Measurements from ENCODE around the gene AQR. TPM values are rescaled to one million over a fixed set of nuclear protein-coding genes. Genes with fewer than 3 reads are reported as not detected.

AQR gene
- total RNA-seq, 5 donors from 2014 or later (not counting 1 experiment from before 2014, with no cell fraction given), result 35.3 to 48.6 (median 36.3) TPM

DNA sequence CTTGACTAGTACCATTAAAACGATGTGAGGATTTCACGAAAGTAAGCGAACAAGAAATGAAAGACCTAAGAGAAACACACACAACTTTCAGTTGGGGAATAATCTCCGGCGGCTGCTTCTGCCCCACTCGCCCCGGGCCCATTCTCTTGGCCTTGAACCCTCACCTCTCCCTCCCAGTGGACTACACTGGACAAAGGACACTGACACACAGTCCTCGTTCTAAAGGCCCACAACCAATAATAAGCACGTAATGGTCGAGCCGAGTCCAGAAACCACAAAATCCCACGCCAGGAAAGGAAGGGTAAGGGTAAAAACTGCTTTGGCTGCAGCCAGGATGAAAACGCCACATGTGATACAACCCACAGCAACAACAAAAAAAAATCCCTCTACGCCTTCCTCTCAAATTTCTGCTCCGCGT is 18.1 kb upstream of the AQR start:
- peak overlapping the region; percentile 84 to 88 for H3K4me3 ChIP-seq (ENCODE audit: control insufficient read depth in 1 of 2, extremely low read depth in 1 of 2, low read length in 1 of 2)
- H3K27me3 Mint-ChIP-seq, result no peaks in the 10 kb centered on the region
- peaks cover 0 to 14% of the 10 kb centered on the region in 2 donors for H3K36me3 ChIP-seq (ENCODE audit: control insufficient read depth in 2 of 2, extremely low read depth in 1 of 2, insufficient read depth in 1 of 2, low read length in 1 of 2)
- no peak for ATAC-seq (replicated peaks in 1 of 4)
- H3K4me1 Mint-ChIP-seq, result peaks cover 34 to 49% (median 48%) of the 10 kb centered on the region in 3 donors
- no CpG with 5 or more reads among the region's 16 CpGs for WGBS (ENCODE audit: insufficient coverage)
- H3K27ac ChIP-seq (ENCODE audit: low read length), result peak overlapping the region; percentile 94
- peak overlapping the region; percentile 99 for H3K27ac Mint-ChIP-seq
- CTCF ChIA-PET, result interaction anchor here (0.6 to 2.6 kb wide), 6 partner anchors 9 to 18 kb away, joined by 3 to 65 read pairs (median 4); partner anchors contain the start of gene AQR (in 2 of the 2)
- H3K9me3 Mint-ChIP-seq, result no peaks in the 10 kb centered on the region
- POLR2A ChIA-PET, result interaction anchor here (0.5 to 1.7 kb wide), 6 partner anchors 13 to 951 kb away, joined by 3 to 23 read pairs (median 6); partner anchors contain the start of gene AQR (in 2 of the 2)
- H3K4me1 ChIP-seq (ENCODE audit: control insufficient read depth in 1 of 2, extremely low read depth in 1 of 2, insufficient read depth in 2 of 2, low read length in 2 of 2), result peaks cover 15 to 20% of the 10 kb centered on the region in 2 experiments
- H3K36me3 Mint-ChIP-seq, result no peaks in the 10 kb centered on the region
- H3K27me3 ChIP-seq (replicated peaks in 1 of 2; ENCODE audit: control insufficient read depth in 2 of 2, extremely low read depth in 1 of 2, insufficient read depth in 2 of 2, low read length in 1 of 2), result no peaks in the 10 kb centered on the region
- H3K9me3 ChIP-seq, result no peaks in the 10 kb centered on the region
- H3K4me3 Mint-ChIP-seq, result peak overlapping the region; percentile 93 to 98 (median 97)
- DNase-seq, result peak in 1 of 35 experiments; percentile 5

DNA sequence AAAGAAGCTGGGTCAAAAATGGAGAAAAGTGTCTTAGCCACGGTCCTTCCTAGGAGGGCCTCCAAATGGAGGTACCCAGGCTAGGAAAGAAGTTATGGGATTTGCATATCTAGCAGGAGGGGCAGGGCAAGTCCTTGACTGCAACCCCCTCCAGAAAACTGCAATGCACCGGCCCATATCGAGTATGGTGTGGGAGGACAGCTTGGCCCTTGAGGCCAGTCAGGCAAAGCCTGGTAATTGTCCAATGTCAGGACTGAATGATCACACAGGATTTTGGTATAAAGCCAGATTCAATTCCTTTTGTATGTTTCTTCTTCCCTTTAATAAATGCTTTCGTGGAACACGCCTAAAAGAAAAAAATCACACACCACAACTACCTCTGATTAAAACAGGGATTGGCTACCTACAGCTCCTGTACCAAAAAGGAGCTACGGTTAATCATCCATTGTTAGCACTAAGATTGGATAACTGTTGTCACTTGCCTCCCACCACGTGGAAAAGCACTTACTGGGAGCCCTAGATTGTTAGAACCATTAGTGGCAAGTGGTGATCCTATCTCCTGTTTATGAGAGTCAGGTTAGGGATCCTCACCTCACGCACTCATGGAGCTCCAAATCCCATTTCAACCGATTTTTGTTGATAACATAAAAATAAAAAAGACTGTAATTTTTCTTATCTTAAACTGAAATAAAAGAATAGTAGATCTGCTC is 17.4 kb upstream of the AQR start:
- peaks cover 3% of the 10 kb centered on the region for H3K36me3 Mint-ChIP-seq
- CTCF ChIA-PET, result interaction anchor here (1.0 to 2.6 kb wide), 2 partner anchors 17 to 18 kb away, joined by 3 to 65 read pairs; partner anchors contain the start of gene AQR (in 2 of the 2)
- peak in 1 of 35 experiments; percentile 0 for DNase-seq
- peaks cover 15 to 20% of the 10 kb centered on the region in 2 experiments for H3K4me1 ChIP-seq (ENCODE audit: control insufficient read depth in 1 of 2, extremely low read depth in 1 of 2, insufficient read depth in 2 of 2, low read length in 2 of 2)
- H3K27ac Mint-ChIP-seq, result peak overlapping the region; percentile 99
- 51% methylated on average over 3 of the region's 9 CpGs for WGBS (ENCODE audit: insufficient coverage)
- ATAC-seq (replicated peaks in 1 of 4), result no peak
- no peaks in the 10 kb centered on the region for H3K9me3 ChIP-seq
- peak overlapping the region; percentile 84 to 88 for H3K4me3 ChIP-seq (ENCODE audit: control insufficient read depth in 1 of 2, extremely low read depth in 1 of 2, low read length in 1 of 2)
- H3K4me1 Mint-ChIP-seq, result peaks cover 34 to 49% (median 48%) of the 10 kb centered on the region in 3 donors
- no peaks in the 10 kb centered on the region for H3K27me3 ChIP-seq (replicated peaks in 1 of 2; ENCODE audit: control insufficient read depth in 2 of 2, extremely low read depth in 1 of 2, insufficient read depth in 2 of 2, low read length in 1 of 2)
- peak overlapping the region; percentile 93 to 98 (median 97) for H3K4me3 Mint-ChIP-seq
- H3K9me3 Mint-ChIP-seq, result no peaks in the 10 kb centered on the region
- POLR2A ChIA-PET, result interaction anchor here (0.6 to 1.5 kb wide), 6 partner anchors 17 to 659 kb away, joined by 3 to 8 read pairs (median 4); partner anchors contain the start of gene AQR (in 2 of the 2)
- peaks cover 0 to 21% of the 10 kb centered on the region in 2 donors for H3K36me3 ChIP-seq (ENCODE audit: control insufficient read depth in 2 of 2, extremely low read depth in 1 of 2, insufficient read depth in 1 of 2, low read length in 1 of 2)
- H3K27ac ChIP-seq (ENCODE audit: low read length), result peak overlapping the region; percentile 94
- H3K27me3 Mint-ChIP-seq, result no peaks in the 10 kb centered on the region

GRCh38 chr15:34986326-34986725 is 16.8 kb upstream of the AQR start:
- Histone ChIP-seq H3K4me1 (ENCODE audit: control insufficient read depth in 1 of 2, extremely low read depth in 1 of 2, insufficient read depth in 2 of 2, low read length in 2 of 2) (peaks cover 15 to 20% of the 10 kb centered on the region in 2 experiments), H3K4me3 (ENCODE audit: control insufficient read depth in 1 of 2, extremely low read depth in 1 of 2, low read length in 1 of 2) (peak overlapping the region in 1 of 2 donors; percentile 88), H3K27me3 (replicated peaks in 1 of 2; ENCODE audit: control insufficient read depth in 2 of 2, extremely low read depth in 1 of 2, insufficient read depth in 2 of 2, low read length in 1 of 2) (no peaks in the 10 kb centered on the region), H3K36me3 (ENCODE audit: control insufficient read depth in 2 of 2, extremely low read depth in 1 of 2, insufficient read depth in 1 of 2, low read length in 1 of 2) (peaks cover 0 to 26% of the 10 kb centered on the region in 2 donors), H3K9me3 (no peaks in the 10 kb centered on the region), H3K27ac (ENCODE audit: low read length) (no peak overlapping the region)
- ChIA-PET CTCF (interaction anchor here in 1 of 2 donors (2.6 kb wide), 1 partner anchor 17 kb away, joined by 65 read pairs; the partner anchor contains the start of gene AQR), POLR2A (interaction anchor here (0.6 to 1.0 kb wide), 4 partner anchors 17 to 658 kb away, joined by 3 to 8 read pairs (median 4); partner anchors contain the start of gene AQR (in 1 of the 2))
- WGBS (ENCODE audit: insufficient coverage), result 90% methylated on average over 1 of the region's 1 CpG
- ATAC-seq (replicated peaks in 1 of 4) (no peak), DNase-seq (no peak)
- peak overlapping the region; percentile 76 to 99 for H3K27ac Mint-ChIP-seq
- peaks cover 34 to 49% (median 48%) of the 10 kb centered on the region in 3 donors for H3K4me1 Mint-ChIP-seq
- H3K4me3 Mint-ChIP-seq, result peak overlapping the region; percentile 93 to 98 (median 97)
- peaks cover 9% of the 10 kb centered on the region for H3K36me3 Mint-ChIP-seq
- no peaks in the 10 kb centered on the region for H3K27me3 Mint-ChIP-seq
- no peaks in the 10 kb centered on the region for H3K9me3 Mint-ChIP-seq

GRCh38 chr15:34984889-34985630 is 15.5 kb upstream of the AQR start:
- Mint-ChIP-seq H3K27ac (peak overlapping the region; percentile 59 to 62), H3K36me3 (peaks cover 11% of the 10 kb centered on the region), H3K4me3 (peak overlapping the region; percentile 37 to 59 (median 45)), H3K9me3 (no peaks in the 10 kb centered on the region), H3K27me3 (no peaks in the 10 kb centered on the region), H3K4me1 (peaks cover 34 to 49% (median 46%) of the 10 kb centered on the region in 3 donors)
- DNase-seq, result peak in 1 of 35 experiments; percentile 34
- peaks cover 0 to 26% of the 10 kb centered on the region in 2 donors for H3K36me3 ChIP-seq (ENCODE audit: control insufficient read depth in 2 of 2, extremely low read depth in 1 of 2, insufficient read depth in 1 of 2, low read length in 1 of 2)
- 86% methylated on average over 6 of the region's 9 CpGs for WGBS (ENCODE audit: insufficient coverage)
- no peak overlapping the region for H3K4me3 ChIP-seq (ENCODE audit: control insufficient read depth in 1 of 2, extremely low read depth in 1 of 2, low read length in 1 of 2)
- H3K27ac ChIP-seq (ENCODE audit: low read length), result no peak overlapping the region
- ChIA-PET CTCF (interaction anchor here (0.6 to 1.6 kb wide), 6 partner anchors 9 to 1638 kb away, joined by 3 to 9 read pairs (median 5); partner anchors contain the start of gene AQR (in 1 of the 2)), POLR2A (interaction anchor here in 1 of 2 donors (0.7 kb wide), 1 partner anchor 17 kb away, joined by 4 read pairs; no protein-coding TSS in a partner anchor)
- no peaks in the 10 kb centered on the region for H3K27me3 ChIP-seq (replicated peaks in 1 of 2; ENCODE audit: control insufficient read depth in 2 of 2, extremely low read depth in 1 of 2, insufficient read depth in 2 of 2, low read length in 1 of 2)
- H3K9me3 ChIP-seq, result no peaks in the 10 kb centered on the region
- peaks cover 15 to 20% of the 10 kb centered on the region in 2 experiments for H3K4me1 ChIP-seq (ENCODE audit: control insufficient read depth in 1 of 2, extremely low read depth in 1 of 2, insufficient read depth in 2 of 2, low read length in 2 of 2)
- no peak for ATAC-seq (replicated peaks in 1 of 4)

DNA sequence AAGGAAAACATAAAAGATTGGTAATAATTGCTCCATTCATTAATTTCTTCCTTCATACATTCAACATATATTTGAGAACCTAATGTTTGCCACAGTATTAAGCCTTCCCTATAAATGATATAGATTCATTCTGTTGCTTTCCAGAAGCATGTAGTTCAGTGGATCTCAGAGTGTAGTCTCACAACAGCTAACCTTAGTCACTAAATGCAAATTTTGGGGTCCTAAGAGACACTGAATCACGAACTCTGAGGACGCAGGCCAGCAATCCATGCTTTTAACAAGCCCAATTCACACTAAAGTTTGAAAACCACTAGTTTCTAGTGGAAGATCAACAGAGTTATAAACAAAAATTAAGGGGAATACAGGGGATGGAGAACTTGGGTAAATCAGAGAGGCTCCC is 7.2 kb upstream of the AQR start:
- Mint-ChIP-seq H3K4me3 (no peak overlapping the region), H3K36me3 (peaks cover 6% of the 10 kb centered on the region), H3K4me1 (no peaks in the 10 kb centered on the region), H3K9me3 (no peaks in the 10 kb centered on the region), H3K27ac (no peak overlapping the region), H3K27me3 (no peaks in the 10 kb centered on the region)
- peaks cover 0 to 9% of the 10 kb centered on the region in 2 donors for H3K36me3 ChIP-seq (ENCODE audit: control insufficient read depth in 2 of 2, extremely low read depth in 1 of 2, insufficient read depth in 1 of 2, low read length in 1 of 2)
- CTCF ChIA-PET, result interaction anchor here in 1 of 2 donors (1.8 kb wide), 1 partner anchor 11 kb away, joined by 5 read pairs; the partner anchor contains the start of gene ZNF770
- ATAC-seq (replicated peaks in 1 of 4), result no peak
- no CpG with 5 or more reads among the region's 2 CpGs for WGBS (ENCODE audit: insufficient coverage)
- no peaks in the 10 kb centered on the region for H3K9me3 ChIP-seq
- H3K4me3 ChIP-seq (ENCODE audit: control insufficient read depth in 1 of 2, extremely low read depth in 1 of 2, low read length in 1 of 2), result no peak overlapping the region
- POLR2A ChIA-PET, result no interaction called here
- H3K27me3 ChIP-seq (replicated peaks in 1 of 2; ENCODE audit: control insufficient read depth in 2 of 2, extremely low read depth in 1 of 2, insufficient read depth in 2 of 2, low read length in 1 of 2), result no peaks in the 10 kb centered on the region
- no peak overlapping the region for H3K27ac ChIP-seq (ENCODE audit: low read length)
- no peak for DNase-seq
- no peaks in the 10 kb centered on the region for H3K4me1 ChIP-seq (ENCODE audit: control insufficient read depth in 1 of 2, extremely low read depth in 1 of 2, insufficient read depth in 2 of 2, low read length in 2 of 2)

DNA sequence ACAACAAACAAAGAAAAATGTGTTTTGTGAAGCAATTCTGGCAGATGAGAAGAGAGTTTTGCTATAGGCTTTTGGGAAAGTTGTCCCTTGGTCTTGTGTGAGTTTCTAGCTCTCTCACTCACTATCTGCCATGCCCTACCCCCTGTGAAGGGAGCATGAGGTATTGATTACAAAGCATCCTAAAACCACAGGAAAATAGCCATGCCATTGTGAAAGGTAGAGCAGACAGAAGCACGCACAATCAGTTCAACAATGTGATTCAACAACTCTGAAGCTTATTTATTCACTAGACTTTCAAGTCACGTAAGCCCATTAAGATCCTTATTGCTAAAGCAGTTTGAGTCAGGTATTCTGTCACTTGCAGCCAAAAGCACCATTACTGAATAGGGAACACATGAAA is 6.5 kb upstream of the AQR start:
- Histone ChIP-seq H3K27me3 (replicated peaks in 1 of 2; ENCODE audit: control insufficient read depth in 2 of 2, extremely low read depth in 1 of 2, insufficient read depth in 2 of 2, low read length in 1 of 2) (no peaks in the 10 kb centered on the region), H3K27ac (ENCODE audit: low read length) (no peak overlapping the region), H3K4me3 (ENCODE audit: control insufficient read depth in 1 of 2, extremely low read depth in 1 of 2, low read length in 1 of 2) (no peak overlapping the region), H3K9me3 (no peaks in the 10 kb centered on the region), H3K36me3 (ENCODE audit: control insufficient read depth in 2 of 2, extremely low read depth in 1 of 2, insufficient read depth in 1 of 2, low read length in 1 of 2) (peaks cover 0 to 4% of the 10 kb centered on the region in 2 donors), H3K4me1 (ENCODE audit: control insufficient read depth in 1 of 2, extremely low read depth in 1 of 2, insufficient read depth in 2 of 2, low read length in 2 of 2) (no peaks in the 10 kb centered on the region)
- H3K36me3 Mint-ChIP-seq, result no peaks in the 10 kb centered on the region
- POLR2A ChIA-PET, result no interaction called here
- DNase-seq (no peak), ATAC-seq (replicated peaks in 1 of 4) (no peak)
- H3K9me3 Mint-ChIP-seq, result no peaks in the 10 kb centered on the region
- no peak overlapping the region for H3K27ac Mint-ChIP-seq
- no CpG with 5 or more reads among the region's 2 CpGs for WGBS (ENCODE audit: insufficient coverage)
- no peaks in the 10 kb centered on the region for H3K27me3 Mint-ChIP-seq
- no peaks in the 10 kb centered on the region for H3K4me1 Mint-ChIP-seq
- CTCF ChIA-PET, result interaction anchor here in 1 of 2 donors (0.5 kb wide), 1 partner anchor 9 kb away, joined by 3 read pairs; no protein-coding TSS in a partner anchor
- no peak overlapping the region for H3K4me3 Mint-ChIP-seq

All from T-cell (primary cell).